K562 (cell line): Measurements from ENCODE around the gene UBA1. TPM values are rescaled to one million over a fixed set of nuclear protein-coding genes. Genes with fewer than 3 reads are reported as not detected.
A peak's percentile ranks its signal among the peaks of the same experiment; 100 is the strongest.

Source experiments
- ATAC-seq: fragments of 200-7000 bp; cut with Tn5 transposase; 3 replicates; pipeline ENCODE4 v1.9.1; 2020; ENCODE audit warnings: moderate library complexity
- BruUV-seq: library from RNA; stranded (reverse); fragments of 400-500 nt; replicated peaks from 2 replicates; lab custom pipeline; 2021; lab: Mats Ljungman, UMichigan
- CTCF ChIA-PET: fragments of 300-600 bp; formaldehyde crosslinking; extraction: SDS; loops from one replicate; lab custom pipeline; 2021; ENCODE audit warnings: low intra/inter-chr PET ratio; lab: Yijun Ruan, JAX
- POLR2A ChIA-PET: fragments of 300-600, 350-650 bp; sonication (Branson Sonifier 250); formaldehyde crosslinking; extraction: SDS; loops from one replicate; lab custom pipeline; 2021; ENCODE audit warnings: antibody characterized with exemption, inconsistent platforms; lab: Yijun Ruan, JAX
- DNase-seq, 4 experiments: peaks; one replicate each; pipeline versions ENCODE4 v3.0.0 to v3.0.0-alpha.2; 2011 to 2018; ENCODE audit warnings: low spot score in 3 of 4, mixed read lengths in 3 of 4; ENCODE audit errors: extremely low read depth in 1 of 4
- FAIRE-seq: peaks from 2 replicates; lab custom pipeline; 2011; peaks lifted over from hg19 to GRCh38; lab: Jason Lieb, UNC
- H2AFZ ChIP-seq: 2 replicates; pipeline ENCODE4 v1.6.0; 2011; ENCODE audit warnings: low read depth, low read length, control low read depth, inconsistent platforms
- H3K27ac ChIP-seq: fragments of 200-600 bp; 3 replicates; pipeline ENCODE4 v1.8.0; 2011; ENCODE audit warnings: low read depth, mild to moderate bottlenecking, control low read depth, inconsistent platforms, low read length, moderate library complexity, mixed read lengths; ENCODE audit errors: extremely low read depth
- H3K27me3 ChIP-seq, 2 experiments: fragments of 300-600 bp in 1 of 2; 2 replicates in 1 of 2; 3 replicates in 1 of 2; pipeline versions ENCODE4 v1.6.0 to v1.8.0; 2011; ENCODE audit warnings: inconsistent platforms in 2 of 2, low read length in 2 of 2, mild to moderate bottlenecking in 1 of 2, mixed read lengths in 1 of 2, moderate library complexity in 1 of 2; ENCODE audit not compliant: control insufficient read depth in 2 of 2, insufficient read depth in 2 of 2
- H3K36me3 ChIP-seq: fragments of 300-600 bp; 3 replicates; pipeline ENCODE4 v1.8.0; 2011; ENCODE audit warnings: mild to moderate bottlenecking, low read length, inconsistent platforms; ENCODE audit not compliant: control insufficient read depth, insufficient read depth
- H3K4me1 ChIP-seq, 2 experiments: fragments of 200-600 bp in 1 of 2; replicated peaks in 1 of 2; 2 replicates in 1 of 2; 3 replicates in 1 of 2; pipeline versions ENCODE4 v1.5.1 to v1.8.0; 2011; ENCODE audit warnings: inconsistent platforms in 2 of 2, low read length in 2 of 2, mild to moderate bottlenecking in 1 of 2, mixed read lengths in 1 of 2, moderate library complexity in 1 of 2; ENCODE audit not compliant: control insufficient read depth in 2 of 2, insufficient read depth in 2 of 2
- H3K4me2 ChIP-seq: 2 replicates; pipeline ENCODE4 v1.6.1; 2011; ENCODE audit warnings: low read length, control low read depth, inconsistent platforms, mixed read lengths; ENCODE audit not compliant: insufficient read depth
- H3K4me3 ChIP-seq: fragments of 200-600 bp; sonication (generic), shearing (Covaris generic); 2 replicates; pipeline ENCODE4 v1.5.1; 2016; ENCODE audit warnings: control low read depth, inconsistent platforms
- H3K79me2 ChIP-seq: fragments of 200-600 bp; 3 replicates; pipeline ENCODE4 v1.8.0; 2011; ENCODE audit warnings: low read length, inconsistent platforms; ENCODE audit not compliant: control insufficient read depth, insufficient read depth
- H3K9ac ChIP-seq, 2 experiments: 2 replicates each; pipeline versions ENCODE4 v1.6.0 to v1.6.1; 2011; ENCODE audit warnings: low read depth in 2 of 2, low read length in 2 of 2, control low read depth in 1 of 2, inconsistent platforms in 1 of 2, mild to moderate bottlenecking in 1 of 2, mixed read lengths in 1 of 2; ENCODE audit not compliant: insufficient read depth in 1 of 2
- H3K9me1 ChIP-seq: one replicate; pipeline ENCODE4 v1.6.0; 2011; ENCODE audit warnings: inconsistent platforms, mild to moderate bottlenecking, low read length, moderate library complexity; ENCODE audit not compliant: control insufficient read depth, insufficient read depth
- H3K9me3 ChIP-seq: replicated peaks from 2 replicates; pipeline ENCODE4 v1.5.1; 2011; ENCODE audit warnings: low read depth, low read length, inconsistent platforms; ENCODE audit not compliant: control insufficient read depth, insufficient read depth
- H4K20me1 ChIP-seq: replicated peaks from 2 replicates; pipeline ENCODE4 v1.6.1; 2011; ENCODE audit warnings: low read length, inconsistent platforms, mixed read lengths; ENCODE audit not compliant: control insufficient read depth, insufficient read depth
- CCNT2 ChIP-seq: IDR thresholded peaks from 2 replicates; pipeline ENCODE4 v1.6.1; 2011; ENCODE audit warnings: borderline replicate concordance, low read depth, mild to moderate bottlenecking, moderate library complexity, mixed read lengths, low read length; ENCODE audit not compliant: insufficient read length; ENCODE audit errors: extremely low read depth
- FOXK2 ChIP-seq, 2 experiments: fragments of 450-650 bp; IDR thresholded peaks in 1 of 2; conservative IDR thresholded peaks in 1 of 2; 2 replicates each; pipeline ENCODE4 v1.6.1; 2016; ENCODE audit warnings: low read depth in 2 of 2, mild to moderate bottlenecking in 1 of 2
- KDM4B ChIP-seq, 2 experiments: fragments of 450-650 bp in 1 of 2; sonication (generic) in 1 of 2; IDR thresholded peaks; 2 replicates each; pipeline ENCODE4 v1.6.1; 2016 to 2017; ENCODE audit warnings: borderline replicate concordance in 2 of 2, antibody characterized with exemption in 1 of 2, low read depth in 1 of 2, mild to moderate bottlenecking in 1 of 2
- LCOR ChIP-seq: sonication (generic); formaldehyde crosslinking; IDR thresholded peaks from 2 replicates; pipeline ENCODE4 v1.8.0; 2022; ENCODE audit warnings: mild to moderate bottlenecking, missing genetic modification reagents
- MIER1 ChIP-seq: fragments of 450-650 bp; IDR thresholded peaks from 2 replicates; pipeline ENCODE4 v1.6.1; 2016; ENCODE audit warnings: antibody characterized with exemption, mild to moderate bottlenecking, low read depth
- NCOA2 ChIP-seq, 2 experiments: fragments of 450-650 bp; IDR thresholded peaks; 2 replicates each; pipeline ENCODE4 v1.6.1; 2018; ENCODE audit warnings: mild to moderate bottlenecking in 2 of 2, moderate library complexity in 1 of 2; ENCODE audit not compliant: partially characterized antibody in 2 of 2
- OTX1 ChIP-seq: fragments of 450-650 bp; formaldehyde crosslinking; IDR thresholded peaks from 2 replicates; pipeline ENCODE4 v1.4.0; 2022; ENCODE audit warnings: mild to moderate bottlenecking
- RBBP5 ChIP-seq: fragments of 200-600 bp; sonication (generic); IDR thresholded peaks from 2 replicates; pipeline ENCODE4 v1.6.1; 2012; ENCODE audit warnings: borderline replicate concordance, mild to moderate bottlenecking, low read length, control low read depth, inconsistent platforms; ENCODE audit not compliant: insufficient read depth, poor library complexity, severe bottlenecking
- RFX5 ChIP-seq: IDR thresholded peaks from 2 replicates; pipeline ENCODE4 v1.6.1; 2011; ENCODE audit warnings: low read depth, mild to moderate bottlenecking, improper control_type of control experiment, low read length
- SREBF1 ChIP-seq: fragments of 150-350 bp; IDR thresholded peaks from 2 replicates; pipeline ENCODE4 v1.6.1; 2014; ENCODE audit warnings: antibody characterized with exemption, low read depth, low read length, borderline replicate concordance
- TEAD4 ChIP-seq, 2 experiments: sonication (generic) in 1 of 2; formaldehyde crosslinking in 1 of 2; IDR thresholded peaks; 2 replicates each; pipeline versions ENCODE4 v1.6.1 to v1.8.0; 2012 to 2022; ENCODE audit warnings: borderline replicate concordance in 1 of 2, inconsistent platforms in 1 of 2, low read length in 1 of 2, mild to moderate bottlenecking in 1 of 2, missing genetic modification reagents in 1 of 2
- TRIM24 ChIP-seq, 2 experiments: fragments of 450-650 bp; IDR thresholded peaks; 2 replicates each; pipeline ENCODE4 v1.6.1; 2016
- ZC3H4 ChIP-seq: sonication (generic); formaldehyde crosslinking; IDR thresholded peaks from 2 replicates; pipeline ENCODE4 v1.9.0; 2021; ENCODE audit warnings: missing genetic modification reagents, borderline replicate concordance
- ZFP36 ChIP-seq: fragments of 150-350 bp; IDR thresholded peaks from 2 replicates; pipeline ENCODE4 v1.6.1; 2018; ENCODE audit warnings: low read length, low read depth; ENCODE audit not compliant: partially characterized antibody
- ZNF586 ChIP-seq: fragments of 450-650 bp; formaldehyde crosslinking; conservative IDR thresholded peaks from 2 replicates; pipeline ENCODE4 v1.4.0; 2020; ENCODE audit warnings: mild to moderate bottlenecking, moderate library complexity
- ZNF655 ChIP-seq: fragments of 250-450 bp; sonication (Bioruptor Pico); IDR thresholded peaks from 2 replicates; pipeline ENCODE4 v1.5.0; 2021
- ZNF717 ChIP-seq: fragments of 250-450 bp; sonication (Bioruptor Pico); IDR thresholded peaks from 2 replicates; pipeline ENCODE4 v1.5.0; 2021
- ZNF75A ChIP-seq: fragments of 450-650 bp; formaldehyde crosslinking; IDR thresholded peaks from 2 replicates; pipeline ENCODE4 v1.4.0; 2020; ENCODE audit warnings: mild to moderate bottlenecking
- whole genome bisulfite sequencing: fragments of 100-300 bp; shearing (Covaris generic); methylation state at CpG from one replicate; pipeline ENCODE4 v1.1.6; 2016; ENCODE audit warnings: low coverage, mixed read lengths; ENCODE audit not compliant: insufficient coverage; ENCODE audit errors: missing lambda C conversion rate; 5-methylcytosine and 5-hydroxymethylcytosine counted together
- in situ Hi-C: fragments of 300-500 bp; cut with MboI; formaldehyde crosslinking; loops from 4 replicates; pipeline ENCODE4 v1.15.0; 2018; ENCODE audit warnings: inconsistent platforms, mixed read lengths
- intact Hi-C: fragments of 100-400 bp; cut with micrococcal nuclease; formaldehyde crosslinking; loops from 2 replicates; pipeline ENCODE4 v1.14.2; 2022
- polyA plus RNA-seq, 8 experiments: library from polyadenylated mRNA; depleted of rRNA in 4 of 8; stranded (reverse) in 5 of 8; unstranded in 3 of 8; fragments of >200 nt; fragmentation: Nextera tagmentation in 2 of 8; fragmentation: Illumina TruSeq in 1 of 8; extraction: Ambion mirVana in 2 of 8; extraction: Trizol in 1 of 8; gene quantifications; 2 replicates each; pipeline versions ENCODE4 v1.2.1 to v1.2.3, GENCODE V29; 2011 to 2014; ENCODE audit warnings: inconsistent platforms in 1 of 8, missing spikeins in 1 of 8
- total RNA-seq, 7 experiments: library from RNA; depleted of rRNA in 6 of 7; stranded (reverse); fragments of >200 nt in 6 of 7; fragmentation: Illumina TruSeq in 2 of 7; extraction: Trizol in 2 of 7; gene quantifications; 2 replicates each; pipeline versions ENCODE4 v1.2.1 to v1.2.3, GENCODE V29; 2011 to 2021; ENCODE audit warnings: low replicate concordance in 1 of 7

Gene UBA1
- total and polyA plus RNA-seq, 9 of the 15 experiments (the other 6 are each of a cell fraction or from before 2014, with no cell fraction given) = 32.0 to 174 (median 93.6) TPM

- no peak for FAIRE-seq
- Histone ChIP-seq H3K4me1 (no peaks in the 10 kb centered on the region; a peak in 1 of 5 replicates), H4K20me1 (no peaks in the 10 kb centered on the region; the same call in 1 of the 2 replicates), H3K9ac (no peak overlapping the region), H3K79me2 (peaks cover 10% of the 10 kb centered on the region), H3K36me3 (peaks cover 54% of the 10 kb centered on the region; the same call in 2 of the 3 replicates), H2AFZ (no peak overlapping the region), H3K27ac (no peak overlapping the region), H3K27me3 (no peaks in the 10 kb centered on the region), H3K9me3 (no peaks in the 10 kb centered on the region), H3K4me3 (no peak overlapping the region), H3K9me1 (no peaks in the 10 kb centered on the region), H3K4me2 (no peak overlapping the region)
- ChIA-PET CTCF (no interaction called here), POLR2A (interaction anchor here (0.5 kb wide), 2 partner anchors 76 to 1645 kb away, joined by 3 to 4 read pairs; no protein-coding TSS in a partner anchor)
- intact Hi-C loops = no loop called here
- no TSS peak for BruUV-seq
- TF ChIP-seq SREBF1 (no peak), CCNT2 (no peak), ZC3H4 (CRISPR knock-in tag) (no peak), ZNF75A (CRISPR knock-in tag) (no peak), NCOA2 (IDR thresholded peaks at IDR 0.05; ENCODE audit: partially characterized antibody in 2 of 2) (no peak), TEAD4 (IDR thresholded peaks at IDR 0.05; ENCODE audit: low read length) (no peak), TEAD4 (CRISPR knock-in tag; IDR thresholded peaks at IDR 0.05; ENCODE audit: borderline replicate concordance) (no peak), KDM4B (IDR thresholded peaks at IDR 0.05; ENCODE audit: borderline replicate concordance in 2 of 2, low read depth in 1 of 2) (no peak), FOXK2 (conservative IDR thresholded peaks at IDR 0.05 in 1 of 2, IDR thresholded peaks at IDR 0.05 in 1 of 2; ENCODE audit: low read depth in 2 of 2) (no peak), TRIM24 (IDR thresholded peaks at IDR 0.05) (no peak), MIER1 (no peak), ZNF586 (CRISPR knock-in tag) (no peak), LCOR (no peak), ZFP36 (no peak), OTX1 (CRISPR knock-in tag) (no peak), ZNF717 (CRISPR knock-in tag) (no peak), RBBP5 (no peak), RFX5 (no peak), ZNF655 (no peak)
- WGBS = 83% methylated on average over 8 of the region's 13 CpGs
- in situ Hi-C loops = no loop called here
- DNase-seq = peak in 1 of 4 experiments; percentile 2
- ATAC-seq = no peak
These were observed 23.7 kb upstream of the UBA1 start for GRCh38 chrX:47169726-47170515.
